Ramos (cell line): ENCODE data around the gene BET1.

Source experiments
- in situ Hi-C: fragments of 300-500 bp; cut with MboI; formaldehyde crosslinking; loops from one replicate; pipeline ENCODE4 v1.14.3; 2022; ENCODE audit warnings: low sequenced_read_pairs; ENCODE audit not compliant: unreplicated experiment

BET1 gene

GRCh38 chr7:93960986-93961385 lies 43.2 kb downstream of the BET1 start:
- in situ Hi-C loops = no loop called here

- in situ Hi-C loops = no loop called here
These were observed 45.5 kb downstream of the BET1 start for GRCh38 chr7:93958651-93959050.

GRCh38 chr7:93958216-93958615 lies 45.9 kb downstream of the BET1 start:
- in situ Hi-C loops = no loop called here

GRCh38 chr7:93957767-93958166 lies 46.4 kb downstream of the BET1 start:
- in situ Hi-C loops = no loop called here

- in situ Hi-C loops = no loop called here
These were observed 48.9 kb downstream of the BET1 start for GRCh38 chr7:93955304-93955703.

GRCh38 chr7:93949423-93949822 lies 54.7 kb downstream of the BET1 start:
- in situ Hi-C loops = no loop called here

- in situ Hi-C loops = no loop called here
These were observed 55.3 kb downstream of the BET1 start for GRCh38 chr7:93948873-93949272.

GRCh38 chr7:93948106-93948505 lies 56.0 kb downstream of the BET1 start:
- in situ Hi-C loops = no loop called here

GRCh38 chr7:93945756-93946535 lies 58.2 kb downstream of the BET1 start:
- in situ Hi-C loops = no loop called here

- in situ Hi-C loops = no loop called here
These were observed 59.1 kb downstream of the BET1 start for GRCh38 chr7:93945083-93945482.

- in situ Hi-C loops = no loop called here
These were observed 59.5 kb downstream of the BET1 start for GRCh38 chr7:93944673-93945072.

- in situ Hi-C loops = no loop called here
These were observed 60.2 kb downstream of the BET1 start for GRCh38 chr7:93943816-93944540.
